Hematopoietic multipotent progenitor cell treated with erythropoietin and hydrocortisone succinate and interleukin-3 and kit ligand, for 8 days (in vitro differentiated cells): ENCODE data around the gene RASA4B.

ENCODE experiments used
- DNase-seq: peaks from one replicate; pipeline ENCODE4 v3.0.0-alpha.2; 2015

The RASA4B gene

GRCh38 chr7:102451371-102452054 lies 66.1 kb downstream of the RASA4B start:
- no peak for DNase-seq

GRCh38 chr7:102450242-102450641 lies 67.3 kb downstream of the RASA4B start:
- peak; percentile 33 for DNase-seq

- no peak for DNase-seq
These were observed 68.4 kb downstream of the RASA4B start for GRCh38 chr7:102449136-102449535.

GRCh38 chr7:102447311-102447710 lies 70.3 kb downstream of the RASA4B start:
- DNase-seq = no peak

- DNase-seq = no peak
These were observed 71.0 kb downstream of the RASA4B start for GRCh38 chr7:102446387-102447156.

- DNase-seq = no peak
These were observed 71.9 kb downstream of the RASA4B start for GRCh38 chr7:102445674-102446071.

GRCh38 chr7:102444961-102445673 lies 72.5 kb downstream of the RASA4B start:
- DNase-seq = no peak

GRCh38 chr7:102439963-102440795 lies 77.4 kb downstream of the RASA4B start:
- DNase-seq = no peak

GRCh38 chr7:102436118-102436517 lies 81.5 kb downstream of the RASA4B start:
- DNase-seq = no peak

- DNase-seq = no peak
These were observed 83.5 kb downstream of the RASA4B start for GRCh38 chr7:102434039-102434486.

GRCh38 chr7:102433219-102434038 lies 84.1 kb downstream of the RASA4B start, which contains the start of gene ORAI2:
ORAI2 (plus strand) TSS chr7:102433575; CDS start chr7:102438957, 5,382 bp downstream.
- DNase-seq = peak; percentile 56
